ENCODE measurements around the gene MTIF3. TPM values are rescaled to one million over a fixed set of nuclear protein-coding genes. Genes with fewer than 3 reads are reported as not detected.

Gene MTIF3
- total RNA-seq, 2 donors from 2014 or later, result 91.0 to 101 TPM

DNA sequence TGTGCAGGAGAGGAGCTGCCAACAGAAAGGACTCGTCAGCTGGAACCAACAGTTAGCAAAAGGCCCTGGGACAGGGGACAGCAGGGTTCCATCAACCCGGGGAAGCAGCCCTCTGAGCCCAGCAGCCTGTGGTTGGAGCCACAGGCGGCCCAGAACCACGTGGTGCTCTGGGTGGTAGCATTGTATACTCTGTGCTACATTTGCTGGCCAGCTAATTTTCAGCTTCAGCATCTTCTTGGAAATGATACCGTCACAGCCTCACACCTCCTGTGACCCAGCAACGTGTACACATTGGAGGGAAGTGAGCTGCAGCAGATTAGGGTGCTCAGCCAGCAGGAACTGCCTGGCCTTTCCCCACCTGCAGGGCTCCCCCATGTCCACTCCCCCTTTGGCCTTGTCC lies 13.1 kb upstream of the MTIF3 start:
- intact Hi-C loops (cut with DNase I), result no loop called here
- DNase-seq (peak; percentile 29), ATAC-seq (no peak)

DNA sequence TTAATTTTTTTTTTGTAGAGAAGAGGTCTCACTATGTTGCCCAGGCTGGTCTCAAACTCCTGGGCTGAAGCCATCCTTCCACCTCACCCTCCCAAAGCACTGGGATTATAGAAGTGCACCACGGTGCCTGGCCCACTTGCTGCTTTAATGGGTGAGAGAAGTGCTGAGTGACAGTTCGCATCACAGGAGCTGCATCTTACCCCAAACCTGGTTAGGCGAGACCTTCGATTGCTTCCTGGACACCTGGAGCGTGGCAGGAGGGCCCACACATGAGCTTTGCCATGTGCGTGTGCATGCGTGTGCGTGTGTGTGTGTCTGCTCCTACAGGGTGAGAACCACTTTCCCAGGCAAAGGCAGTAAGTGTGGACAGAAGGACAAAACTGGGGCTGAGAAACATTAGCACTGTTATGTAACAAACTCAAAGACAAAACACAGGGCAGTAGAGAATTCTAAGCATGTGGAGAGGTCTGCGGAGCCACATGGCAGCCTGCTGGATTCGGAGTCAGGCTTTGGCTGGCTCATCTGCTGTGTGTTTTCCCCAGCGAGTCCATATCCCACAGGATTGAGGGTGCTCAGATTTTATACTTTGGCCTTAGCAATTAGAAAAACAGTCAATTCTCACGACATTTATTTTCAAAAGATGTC lies 11.7 kb upstream of the MTIF3 start:
- intact Hi-C loops (cut with DNase I), result no loop called here
- ATAC-seq, result peak in 1 of 2 donors; percentile 71

GRCh38 chr13:27455331-27455855 lies 5.0 kb upstream of the MTIF3 start:
- ATAC-seq (no peak), DNase-seq (no peak)
- intact Hi-C loops (cut with DNase I), result no loop called here

More for the DNA sequence above, 11.7 kb upstream of the MTIF3 start:
- DNase-seq, result no peak

DNA sequence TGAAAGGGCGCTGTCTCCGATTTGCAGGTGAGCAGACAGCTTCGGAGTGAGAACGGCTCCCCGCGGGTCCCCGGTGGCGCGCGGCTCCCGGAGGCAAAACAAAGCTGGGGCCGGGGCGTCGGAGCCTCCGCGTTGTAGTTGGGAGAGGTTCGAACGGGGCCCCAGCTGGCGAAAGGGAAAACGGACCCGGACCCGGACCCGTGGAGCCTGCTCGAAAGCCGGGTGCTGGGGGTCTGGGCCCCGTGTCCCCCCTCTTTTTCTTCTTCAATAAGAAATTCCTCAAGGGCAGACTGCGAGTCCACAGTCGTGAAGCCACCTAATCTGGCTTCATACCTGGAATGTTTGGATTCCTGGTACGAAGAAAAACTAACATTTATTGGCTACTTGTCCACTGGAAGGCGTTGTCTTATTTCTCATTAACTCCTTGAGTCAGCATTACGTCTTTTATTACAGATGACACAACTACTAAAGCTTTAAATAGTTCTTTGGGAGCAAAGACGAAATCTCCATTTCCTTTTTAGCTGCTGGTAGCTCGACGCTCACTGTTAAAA lies 632 bp upstream of the MTIF3 start:
- intact Hi-C loops (cut with DNase I), result no loop called here
- peak; percentile 19 to 32 for ATAC-seq
- DNase-seq, result peak; percentile 54

- intact Hi-C loops (cut with DNase I), result no loop called here
Measured at GRCh38 chr13:27449081-27449603, 1.2 kb downstream of the MTIF3 start.

DNA sequence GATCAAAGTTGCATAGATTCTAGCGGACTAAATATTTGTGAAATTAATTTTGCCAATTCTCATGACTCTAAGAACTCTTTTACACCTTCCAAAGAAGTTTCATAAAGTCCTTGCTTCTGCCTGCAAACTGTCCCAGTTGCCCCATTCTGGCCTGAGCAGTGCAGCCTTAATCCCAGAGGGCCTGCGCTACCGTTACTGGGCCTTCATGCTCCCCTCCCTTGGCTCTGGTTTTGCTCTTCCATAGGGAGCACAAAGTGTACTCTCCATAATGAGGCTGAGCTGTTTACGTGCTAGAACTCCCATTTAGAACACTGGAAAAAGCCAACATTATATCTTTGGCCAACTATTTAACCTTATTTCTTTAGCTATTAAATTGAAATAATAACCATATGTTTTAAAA lies 2.1 kb downstream of the MTIF3 start:
- intact Hi-C loops (cut with DNase I), result no loop called here
- ATAC-seq, result no peak
- DNase-seq, result no peak

More at GRCh38 chr13:27449081-27449603, 1.2 kb downstream of the MTIF3 start:
- DNase-seq (no peak), ATAC-seq (no peak)

- intact Hi-C loops (cut with DNase I), result no loop called here
- DNase-seq, result no peak
- ATAC-seq, result no peak
Measured at GRCh38 chr13:27446986-27447583, 3.3 kb downstream of the MTIF3 start.

DNA sequence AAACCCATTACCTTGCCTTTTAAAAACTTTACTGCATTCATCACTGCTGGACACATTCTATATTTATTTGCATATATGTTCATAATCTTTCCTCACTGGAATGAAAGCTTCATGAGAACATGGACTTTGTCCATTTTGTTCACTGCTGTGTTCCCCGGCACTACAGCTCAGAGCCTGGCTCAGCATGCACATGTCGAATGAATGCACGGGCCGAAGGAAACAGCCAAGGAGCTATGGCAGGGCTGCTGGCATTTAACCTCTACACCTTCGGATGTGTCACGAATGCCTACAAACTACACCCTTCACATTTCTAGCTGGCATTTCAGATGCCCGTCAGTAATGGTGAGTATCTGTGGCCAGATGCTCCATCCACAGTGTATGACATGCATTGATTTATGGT lies 7.6 kb downstream of the MTIF3 start:
- no peak for ATAC-seq
- intact Hi-C loops (cut with DNase I), result no loop called here

GRCh38 chr13:27442071-27442647 lies 8.2 kb downstream of the MTIF3 start:
- ATAC-seq (peak in 1 of 2 donors; percentile 55), DNase-seq (no peak)
- intact Hi-C loops (cut with DNase I), result no loop called here

More for the DNA sequence above, 7.6 kb downstream of the MTIF3 start:
- DNase-seq, result no peak

GRCh38 chr13:27440408-27440807 lies 10.0 kb downstream of the MTIF3 start:
- intact Hi-C loops (cut with DNase I), result no loop called here
- DNase-seq (no peak), ATAC-seq (no peak)

DNA sequence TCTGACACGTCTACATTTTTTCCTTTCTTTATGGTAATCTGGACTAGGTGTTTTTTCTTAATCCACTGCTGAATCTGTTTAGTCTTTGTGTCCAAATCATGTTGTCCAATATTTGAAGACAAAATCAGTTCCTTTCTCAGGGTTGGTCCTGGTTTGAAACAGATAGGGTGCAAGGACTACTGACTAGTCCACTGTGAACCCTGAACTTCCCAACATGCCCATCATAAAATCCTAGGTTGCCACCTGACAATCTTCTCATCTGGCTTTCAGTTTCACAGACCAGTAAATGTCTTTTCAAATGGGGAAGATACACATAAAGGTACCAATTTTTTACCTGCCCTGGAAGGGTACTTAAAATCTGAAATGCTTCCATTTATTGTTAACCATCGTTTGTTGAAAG lies 13.2 kb downstream of the MTIF3 start:
- ATAC-seq, result no peak
- no peak for DNase-seq
- intact Hi-C loops (cut with DNase I), result no loop called here

DNA sequence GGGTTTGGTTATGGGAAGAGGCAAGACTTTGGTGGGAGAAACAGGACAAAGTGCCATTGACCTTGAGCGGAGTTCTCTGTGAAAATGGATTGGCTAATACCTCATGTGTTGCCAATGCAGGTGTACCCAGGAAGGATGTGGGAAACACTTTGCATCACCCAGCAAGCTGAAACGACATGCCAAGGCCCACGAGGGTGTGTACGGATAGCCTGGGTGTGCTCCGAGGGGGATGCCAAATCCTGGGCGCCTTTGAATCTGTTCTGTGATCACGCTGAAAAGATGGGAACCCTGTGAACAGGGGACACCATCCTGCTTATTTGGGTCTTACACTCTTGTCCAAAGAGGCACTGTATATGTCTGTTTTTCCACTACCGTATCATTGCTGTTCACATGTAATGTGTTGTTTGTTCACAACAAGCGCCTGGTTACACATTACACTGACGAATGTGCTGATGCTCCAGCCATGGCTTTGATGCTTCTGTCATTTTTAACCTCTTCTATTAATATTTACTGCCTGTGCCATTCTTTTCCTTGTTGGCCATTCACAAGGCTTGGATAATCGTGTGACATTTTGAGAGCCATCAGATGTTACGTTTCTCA lies 17.7 kb downstream of the MTIF3 start:
- intact Hi-C loops (cut with DNase I), result no loop called here
- no peak for DNase-seq
- ATAC-seq, result no peak

DNA sequence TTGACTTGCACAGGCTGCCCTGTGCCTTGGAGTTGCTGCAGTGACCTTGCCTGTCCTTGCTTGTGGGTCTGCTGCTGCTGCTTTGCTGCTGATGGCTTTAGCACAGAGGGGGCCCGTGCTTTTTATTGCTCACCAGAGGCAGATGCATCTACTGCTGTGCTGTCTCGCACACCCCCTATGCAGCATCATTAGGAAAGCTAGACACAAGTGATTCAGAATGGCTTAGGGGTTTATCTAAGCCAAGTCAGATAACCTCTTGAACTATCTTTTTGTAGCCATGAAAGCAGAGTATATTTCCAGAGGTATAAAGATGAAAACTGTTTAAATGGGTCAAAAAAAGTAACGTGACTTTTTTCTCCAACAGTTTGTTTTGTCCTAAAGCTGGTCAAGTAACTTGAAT lies 18.2 kb downstream of the MTIF3 start:
- no peak for ATAC-seq

GRCh38 chr13:27428160-27428559 lies 22.2 kb downstream of the MTIF3 start:
- DNase-seq (no peak), ATAC-seq (no peak)
- intact Hi-C loops (cut with DNase I), result no loop called here

More for the DNA sequence above, 18.2 kb downstream of the MTIF3 start:
- no peak for DNase-seq
- intact Hi-C loops (cut with DNase I), result no loop called here

DNA sequence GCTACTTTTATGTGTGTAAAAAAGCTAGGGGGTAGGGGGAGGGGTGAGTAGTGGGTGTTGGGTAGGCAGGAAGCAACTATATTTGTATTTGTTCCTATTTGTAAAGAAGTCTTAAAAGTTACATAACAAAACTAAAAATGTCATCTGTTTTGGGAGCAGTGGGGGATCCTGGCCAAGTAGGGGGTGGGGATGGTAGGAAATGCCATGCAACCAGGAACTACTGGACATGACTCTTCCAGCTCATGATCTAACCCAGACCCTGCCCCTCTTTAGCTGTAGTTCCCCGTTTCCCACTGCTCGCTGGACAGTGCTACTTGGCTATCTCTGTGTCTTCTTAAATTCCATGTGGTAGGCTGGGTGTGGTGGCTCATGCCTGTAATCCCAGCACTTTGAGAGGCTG lies 22.7 kb downstream of the MTIF3 start:
- DNase-seq (peak; percentile 38), ATAC-seq (no peak)
- intact Hi-C loops (cut with DNase I), result no loop called here

- intact Hi-C loops (cut with DNase I), result no loop called here
Measured at GRCh38 chr13:27425918-27426630, 24.3 kb downstream of the MTIF3 start.

GRCh38 chr13:27425158-27425917 lies 25.0 kb downstream of the MTIF3 start:
- intact Hi-C loops (cut with DNase I), result no loop called here
- ATAC-seq (no peak), DNase-seq (no peak)

More at GRCh38 chr13:27425918-27426630, 24.3 kb downstream of the MTIF3 start:
- DNase-seq (peak; percentile 78), ATAC-seq (peak; percentile 51 to 81)

All from left cardiac atrium (tissue), 4 donors.